Hematopoietic multipotent progenitor cell treated with erythropoietin and hydrocortisone succinate and interleukin-3 and kit ligand, for 17 days (in vitro differentiated cells): ENCODE data around the gene CSRP3.

Source experiments
- DNase-seq: peaks from one replicate; pipeline ENCODE4 v3.0.0-alpha.2; 2015; ENCODE audit warnings: low spot score

Gene CSRP3

DNA sequence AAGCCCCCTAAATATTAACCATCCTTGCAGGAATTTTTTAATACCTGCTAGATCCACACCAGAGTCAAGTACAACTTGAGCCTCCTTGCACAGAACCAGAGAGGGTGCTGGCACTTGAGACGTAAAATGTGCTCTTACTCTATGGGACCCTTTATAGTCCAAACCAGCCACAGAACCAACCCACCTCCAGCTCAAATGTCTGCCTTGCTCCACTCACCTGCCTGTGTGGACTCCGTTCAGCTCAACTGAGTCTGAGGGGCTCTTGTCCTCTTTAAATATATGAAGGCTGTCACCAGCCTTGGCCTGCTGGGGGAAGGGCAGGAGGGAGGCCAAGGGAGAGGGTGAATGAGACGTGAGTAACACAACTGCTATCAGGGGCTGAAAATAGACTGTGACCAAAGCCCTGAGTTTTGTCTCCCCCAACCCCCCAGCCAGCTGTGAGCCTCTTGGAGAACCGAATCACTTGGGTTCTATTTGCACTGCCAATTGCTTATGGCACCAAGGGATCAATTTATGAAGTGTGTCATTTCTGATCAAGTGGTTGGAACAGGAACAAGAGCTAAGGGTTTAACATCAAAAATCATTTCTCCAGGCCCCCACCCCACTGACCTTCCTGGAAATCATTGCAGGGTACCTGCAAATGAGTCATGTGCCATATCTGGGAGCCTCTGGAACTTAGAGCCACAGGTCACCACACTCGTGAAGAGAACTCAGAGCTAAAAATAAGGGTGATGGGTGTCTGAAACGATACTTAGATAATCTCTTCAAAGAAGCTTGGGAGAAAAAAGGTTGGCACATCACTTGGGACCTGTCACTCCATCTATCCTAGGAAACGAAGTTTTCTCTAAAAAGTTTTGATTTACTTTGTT lies at the start of gene CSRP3:
Gene CSRP3 (minus strand): TSS at position 247 of the 869 bp plus-strand sequence. CDS start 9,535 bp downstream, outside the sequence.
- DNase-seq, result no peak

DNA sequence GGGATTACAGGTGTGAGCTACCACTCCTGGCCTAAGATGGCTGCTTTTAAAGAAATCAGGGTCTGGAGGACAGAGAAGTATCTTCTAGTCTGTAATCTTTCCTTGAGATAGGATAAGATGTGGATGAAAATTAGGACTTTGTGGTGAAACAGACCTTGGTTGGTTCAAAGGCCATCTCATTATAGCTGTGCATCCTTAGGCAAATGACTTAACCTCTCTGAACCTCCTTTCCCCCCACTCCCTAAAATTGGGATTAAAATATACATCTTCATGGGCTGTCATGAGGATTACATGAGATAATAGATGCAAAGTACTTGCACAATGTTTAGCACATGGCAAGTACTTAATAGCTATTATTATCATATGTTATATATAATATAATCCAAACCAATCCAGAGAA lies 49.8 kb upstream of the CSRP3 start:
- no peak for DNase-seq

DNA sequence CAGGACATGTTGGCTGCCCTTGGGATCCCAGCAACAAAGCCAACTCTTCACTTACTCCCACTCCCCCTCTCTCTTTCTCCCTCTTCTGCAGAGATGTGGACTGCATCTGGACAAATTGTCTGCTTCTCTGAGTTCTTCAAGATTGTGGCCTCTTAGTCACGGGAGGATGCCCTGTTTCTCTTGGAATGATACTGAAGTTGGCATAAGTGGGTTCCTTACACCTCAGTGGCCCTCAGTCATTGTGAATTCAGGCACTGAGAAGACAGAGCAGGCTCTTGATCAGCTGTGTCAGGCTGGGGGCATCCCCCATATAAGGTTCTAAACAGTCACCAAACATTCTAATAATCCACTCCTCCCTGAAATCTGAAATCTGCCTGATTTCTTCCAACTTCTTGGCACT lies 45.0 kb upstream of the CSRP3 start:
- no peak for DNase-seq

DNA sequence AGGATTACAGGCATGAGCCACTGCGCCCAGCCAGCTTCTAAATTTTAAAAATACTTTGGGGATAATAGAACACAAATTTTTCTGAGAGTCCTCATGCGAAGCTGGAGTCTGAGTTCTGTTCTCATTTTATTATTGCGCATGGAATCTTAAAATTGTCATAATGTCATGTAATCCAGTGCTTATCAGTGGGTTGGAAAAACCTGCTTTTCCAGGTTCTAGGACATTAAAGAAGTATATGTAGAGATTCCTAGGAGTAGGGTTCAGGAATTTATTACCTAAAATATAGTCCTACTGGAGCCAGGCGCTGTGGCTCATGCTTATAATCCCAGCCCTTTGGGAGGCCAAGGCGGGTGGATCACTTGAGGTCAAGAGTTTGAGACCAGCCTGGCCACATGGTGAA lies 43.6 kb upstream of the CSRP3 start:
- DNase-seq, result no peak

DNA sequence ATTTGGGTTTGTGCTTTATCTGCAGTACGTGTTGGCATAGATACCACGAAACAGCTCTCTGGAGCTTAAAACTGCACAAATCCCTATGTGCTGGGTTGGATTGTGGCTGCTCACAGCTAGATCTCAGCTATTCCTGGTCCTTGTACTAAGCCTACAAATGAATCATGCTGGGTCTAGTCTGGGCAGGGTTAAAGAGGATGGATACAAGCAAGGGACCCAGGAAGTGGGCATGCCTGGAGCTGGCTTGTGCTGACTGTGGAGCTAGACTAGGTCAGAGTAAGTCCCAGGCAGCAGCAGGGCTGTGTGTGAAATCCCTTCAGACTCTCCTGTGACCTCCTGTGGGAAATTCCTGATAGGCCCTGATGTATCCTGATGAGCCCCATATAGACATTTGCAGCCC lies 42.8 kb upstream of the CSRP3 start:
- no peak for DNase-seq

DNA sequence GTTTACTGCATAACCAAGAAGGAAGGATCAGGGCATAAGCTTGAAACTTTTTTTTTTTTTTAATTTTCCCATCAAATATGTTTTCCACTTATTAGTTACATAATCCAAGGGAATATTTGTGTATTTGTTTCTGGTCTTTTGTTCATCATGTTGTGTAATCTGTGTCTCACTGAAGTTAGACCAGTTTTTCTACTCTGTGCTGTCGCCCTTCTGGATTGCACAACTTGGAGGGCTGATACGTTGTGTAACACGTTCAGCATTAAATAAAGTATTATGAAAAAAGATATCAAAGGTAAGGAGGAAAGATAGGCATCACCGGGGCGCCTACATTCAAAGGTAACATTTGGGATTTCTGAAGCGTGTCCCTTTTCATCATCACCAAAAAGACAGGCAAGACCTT lies 42.3 kb upstream of the CSRP3 start:
- DNase-seq, result no peak

DNA sequence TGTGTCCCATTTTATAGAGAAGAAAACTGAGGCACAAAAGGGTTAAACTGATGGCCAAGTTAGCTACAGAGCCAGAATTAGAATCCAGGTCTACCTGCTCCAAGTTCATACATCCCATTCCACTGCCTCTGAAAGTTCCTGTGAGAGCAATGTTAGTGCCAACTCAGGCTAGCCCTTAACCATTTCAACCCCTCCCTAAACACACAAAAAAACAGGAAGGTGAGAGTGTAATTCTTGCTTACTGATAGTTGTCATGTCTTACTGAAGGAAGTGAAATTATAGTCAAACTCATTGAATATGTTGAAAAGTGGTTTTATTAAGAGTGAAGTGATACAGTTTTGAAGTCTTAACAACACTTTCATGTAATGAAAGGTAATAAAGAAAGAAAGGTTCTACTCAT lies 41.8 kb upstream of the CSRP3 start:
- DNase-seq, result no peak

DNA sequence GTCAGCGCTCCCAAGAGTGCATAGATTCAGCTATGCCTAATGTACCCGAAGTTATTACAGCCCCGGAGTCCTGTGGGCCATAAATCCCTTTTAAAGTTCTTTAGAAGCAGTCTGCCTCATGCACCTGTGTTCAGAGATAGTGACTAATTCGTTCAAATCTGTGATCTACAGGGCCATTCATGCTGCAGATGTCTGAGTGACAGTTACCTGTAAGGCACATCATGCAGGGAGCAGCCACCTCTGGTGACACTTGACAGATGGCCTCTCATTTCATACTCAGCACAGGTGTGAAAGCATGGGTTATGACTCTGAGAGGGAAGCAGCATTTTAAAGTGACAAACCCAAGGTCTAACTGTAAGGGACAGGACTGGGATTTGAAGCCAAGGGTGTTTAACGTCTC lies 41.4 kb upstream of the CSRP3 start:
- DNase-seq, result no peak

DNA sequence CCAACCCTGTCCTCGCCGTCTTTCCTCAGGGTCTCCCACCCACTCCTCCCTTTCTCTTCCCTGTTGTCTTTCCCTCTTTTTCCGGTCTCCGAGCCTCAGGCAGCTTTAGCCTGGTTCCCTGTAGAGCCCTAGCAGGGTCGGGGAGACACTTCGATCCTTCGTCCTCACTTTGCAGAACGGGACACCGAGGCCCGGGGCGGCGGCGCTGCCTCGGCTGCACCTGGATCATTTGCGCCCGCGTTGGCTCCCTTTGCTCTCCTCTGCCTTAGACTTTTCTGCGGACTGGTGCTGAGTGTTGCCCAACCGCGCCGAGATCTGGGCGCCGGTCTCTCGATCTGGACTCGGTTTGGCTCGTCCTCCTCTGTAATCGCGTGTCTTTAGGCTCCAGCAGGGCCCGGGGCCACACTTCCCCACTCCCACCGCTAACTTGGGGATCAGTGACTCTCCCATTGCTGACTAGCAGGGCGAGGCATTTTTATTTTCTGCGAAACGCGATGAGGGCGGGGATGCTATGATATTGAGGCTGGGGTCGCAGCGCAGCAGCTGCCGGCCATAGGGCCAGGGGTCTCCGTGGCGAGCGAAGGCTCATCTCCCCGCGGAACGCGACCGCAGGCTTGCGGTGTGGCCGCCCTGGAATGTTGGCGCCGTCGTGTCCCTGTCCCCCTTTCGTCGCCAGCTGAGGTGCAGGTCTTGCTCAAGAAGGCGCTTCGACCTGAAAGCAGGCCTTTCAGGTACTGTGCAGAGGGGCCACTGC lies 40.6 kb upstream of the CSRP3 start:
- DNase-seq, result no peak

DNA sequence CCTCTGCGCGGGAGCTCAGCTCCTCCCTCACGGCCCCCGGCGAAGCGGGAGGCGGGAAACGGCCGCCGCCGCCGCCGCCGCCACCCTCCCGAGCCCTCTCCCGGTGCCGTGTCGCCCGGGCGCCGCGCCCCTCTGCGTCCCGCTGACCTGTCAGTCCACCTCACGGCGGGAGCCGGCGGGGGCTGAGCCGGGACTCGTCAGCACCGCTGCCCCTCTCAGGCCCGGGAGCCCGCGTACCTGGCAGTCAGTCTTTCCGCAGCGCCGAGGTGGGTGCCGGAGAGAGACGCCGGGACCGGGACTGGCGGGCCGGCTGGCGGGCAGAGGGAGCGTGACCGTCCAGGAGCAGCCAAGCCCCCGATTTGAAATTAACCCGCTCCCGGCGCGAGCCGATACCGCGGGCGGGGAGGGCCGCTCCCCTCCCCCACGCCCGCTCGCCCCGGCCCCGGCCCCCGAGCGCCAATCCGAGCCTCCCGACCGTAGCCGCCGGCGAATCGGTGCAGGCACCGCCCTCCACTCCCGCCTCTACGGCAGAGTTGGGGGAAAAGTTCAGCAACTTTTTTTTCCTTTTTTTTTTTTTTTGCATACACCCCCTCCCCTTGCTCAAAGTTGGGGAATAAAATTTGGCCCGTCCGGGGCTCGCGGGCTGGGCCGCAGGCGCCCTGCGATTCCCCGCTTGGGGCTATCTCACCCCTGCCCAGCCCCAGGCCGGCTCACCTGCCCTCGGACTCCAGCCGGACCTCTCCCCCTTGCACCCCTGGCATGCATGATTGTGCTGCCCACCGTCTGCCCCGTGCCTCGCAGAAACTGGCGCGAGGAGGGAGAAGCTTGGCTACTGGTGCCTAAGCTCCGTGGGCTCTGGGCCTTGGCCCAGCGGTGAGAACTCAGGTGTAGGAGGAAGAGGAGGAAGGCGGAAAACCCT lies 39.7 kb upstream of the CSRP3 start:
- DNase-seq, result no peak

DNA sequence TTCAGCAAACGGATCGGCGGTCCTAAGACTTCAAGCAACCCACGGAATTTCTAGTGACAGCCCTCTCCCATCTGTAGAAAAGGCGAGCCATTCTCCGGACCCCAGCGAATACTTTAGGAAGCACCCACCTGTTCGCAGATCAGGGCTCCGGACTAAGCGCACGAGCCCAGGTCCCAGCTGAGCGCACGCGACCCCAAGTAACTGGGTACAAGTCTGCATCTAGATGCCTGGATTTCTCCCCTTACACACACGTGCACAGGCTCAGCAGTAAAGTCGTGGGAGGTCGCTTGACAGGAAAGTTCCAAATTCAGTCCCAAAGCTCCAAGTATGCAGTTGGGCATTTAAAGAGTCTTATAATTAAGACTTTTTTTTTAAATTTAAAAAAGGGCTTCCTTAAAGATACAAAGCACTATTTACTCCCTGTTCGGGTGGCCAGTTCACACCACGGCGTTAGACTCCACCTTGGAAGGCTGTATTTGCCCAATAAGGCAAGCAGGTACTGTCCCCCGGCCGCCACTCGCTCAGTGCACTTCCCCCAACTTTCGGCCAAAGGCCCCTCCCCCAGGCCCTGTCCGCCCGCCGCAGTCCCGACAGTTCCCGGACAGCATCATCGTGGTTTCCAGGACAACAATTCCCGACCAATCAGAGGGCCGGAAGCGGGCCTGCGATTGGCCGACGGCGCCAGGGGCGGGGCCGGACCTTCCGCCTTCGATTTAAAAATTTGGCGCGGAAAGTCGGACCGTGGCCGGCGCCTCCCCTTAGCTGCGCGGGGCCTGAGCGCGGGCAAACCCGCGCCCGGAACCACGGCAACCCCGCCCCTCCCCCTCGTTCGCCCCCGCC lies 38.9 kb upstream of the CSRP3 start, which contains the start of gene E2F8:
Gene E2F8 (minus strand): TSS at position 526 of the 840 bp plus-strand sequence. CDS start 824 bp downstream, outside the sequence.
- peak; percentile 92 for DNase-seq

DNA sequence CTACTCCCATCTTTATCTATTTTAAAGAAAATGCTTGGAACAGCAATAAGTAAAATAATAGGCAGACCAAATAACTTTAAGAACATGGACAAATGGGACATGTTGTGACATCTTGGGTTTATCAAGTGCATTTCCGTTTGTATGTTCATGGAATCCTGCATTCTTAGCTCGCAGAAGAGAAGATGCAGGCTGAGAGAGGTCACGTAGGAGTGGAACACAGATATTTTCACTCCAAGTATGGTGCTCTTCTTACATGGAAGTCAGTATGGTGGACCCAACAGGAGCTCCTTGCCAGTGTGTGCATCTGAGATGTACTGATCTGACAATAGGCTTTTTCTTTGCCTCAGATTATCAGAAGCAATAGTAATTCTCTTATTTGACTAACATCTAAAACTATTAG lies 37.3 kb upstream of the CSRP3 start:
- peak; percentile 20 for DNase-seq

DNA sequence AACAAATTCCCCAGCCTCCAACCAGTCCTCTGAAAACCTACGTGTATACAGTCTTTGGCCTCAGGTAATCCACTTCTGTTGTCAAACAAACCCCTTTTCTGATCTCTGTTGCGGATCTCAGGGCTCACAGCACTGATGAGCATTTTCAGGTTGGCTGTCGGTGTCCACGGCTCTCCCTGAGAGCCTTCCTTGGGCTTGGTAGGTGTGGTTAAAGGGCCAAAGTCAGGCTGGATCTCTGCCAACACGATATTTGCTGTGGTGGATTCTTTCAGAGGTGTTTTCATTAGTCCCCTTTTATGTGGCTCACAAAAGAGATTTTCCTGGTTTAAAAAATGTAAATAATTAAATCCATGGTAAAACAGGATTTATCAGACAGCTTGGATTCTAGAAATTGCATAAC lies 36.0 kb upstream of the CSRP3 start:
- DNase-seq, result no peak

DNA sequence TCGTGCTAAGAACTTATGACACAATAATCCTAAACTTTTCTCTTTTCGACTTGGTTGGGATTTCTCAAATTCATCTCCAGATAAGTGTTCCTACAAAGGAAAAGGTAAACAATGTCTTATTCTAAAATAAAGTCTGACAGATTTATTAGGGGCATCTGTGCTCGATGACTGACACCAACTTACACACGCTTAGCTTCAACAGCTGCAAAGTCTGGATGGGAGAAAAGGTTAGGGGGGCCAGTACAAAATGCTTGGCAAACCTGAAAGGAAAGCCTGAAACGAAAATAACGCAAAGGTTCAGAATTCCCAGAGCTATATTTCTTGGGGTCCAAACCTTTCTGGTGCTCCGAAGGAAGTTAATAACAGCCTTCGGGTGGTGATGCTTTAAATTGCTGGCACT lies 35.6 kb upstream of the CSRP3 start:
- no peak for DNase-seq

DNA sequence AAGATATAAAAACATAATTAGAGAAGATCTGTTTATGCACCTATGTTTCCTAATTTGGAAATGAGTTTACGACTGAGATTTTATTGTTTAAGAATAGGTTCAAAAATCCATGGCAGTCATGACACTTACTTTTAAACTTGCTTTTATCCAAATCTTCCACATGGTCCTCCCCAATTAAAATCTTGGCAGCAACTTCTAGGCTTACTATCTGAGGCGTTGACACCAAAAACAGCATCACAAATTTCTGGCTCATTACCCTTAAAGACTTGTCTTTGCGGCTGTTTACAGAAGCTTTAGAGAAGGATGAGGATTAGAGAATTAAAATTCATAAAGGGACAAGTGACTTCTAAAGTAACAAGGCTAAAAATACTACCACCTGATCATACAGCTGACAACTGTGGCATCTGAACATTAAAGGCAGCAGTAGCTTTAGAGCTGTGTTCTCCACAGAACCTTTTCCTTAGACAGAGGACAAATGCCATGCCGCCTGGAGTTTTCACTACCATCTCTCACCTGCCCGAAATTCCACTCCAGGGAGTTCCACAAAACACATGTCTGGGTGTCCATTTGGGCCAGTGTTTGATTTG lies 32.5 kb upstream of the CSRP3 start:
- DNase-seq, result no peak

DNA sequence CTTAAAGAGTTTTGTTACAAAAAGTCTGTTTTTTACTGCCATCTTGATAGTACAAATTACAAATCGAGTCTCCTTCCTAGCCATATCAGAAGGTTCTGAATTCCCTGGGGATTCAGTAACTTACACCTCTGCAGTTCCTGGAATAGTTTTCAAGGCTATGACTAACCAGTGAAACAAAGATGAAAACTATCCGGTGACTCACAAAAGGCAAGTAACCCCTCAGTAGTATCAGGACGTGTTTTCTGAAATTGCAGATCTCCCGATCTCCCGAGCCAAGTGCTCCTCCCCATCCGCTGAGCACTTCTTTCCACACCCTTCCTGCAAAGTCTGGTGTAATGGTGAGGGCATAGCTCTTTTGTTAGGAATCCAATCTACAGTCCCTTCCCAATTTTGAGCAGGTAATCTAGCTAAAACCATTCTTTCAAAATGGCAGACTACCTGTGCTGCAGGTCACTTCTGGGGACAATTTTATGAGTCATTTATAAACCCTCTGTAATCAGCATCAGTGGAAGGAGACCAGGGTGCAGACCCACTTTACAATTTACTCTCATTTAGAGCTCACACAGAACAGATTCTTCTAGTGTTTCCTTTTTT lies 31.2 kb upstream of the CSRP3 start:
- no peak for DNase-seq

DNA sequence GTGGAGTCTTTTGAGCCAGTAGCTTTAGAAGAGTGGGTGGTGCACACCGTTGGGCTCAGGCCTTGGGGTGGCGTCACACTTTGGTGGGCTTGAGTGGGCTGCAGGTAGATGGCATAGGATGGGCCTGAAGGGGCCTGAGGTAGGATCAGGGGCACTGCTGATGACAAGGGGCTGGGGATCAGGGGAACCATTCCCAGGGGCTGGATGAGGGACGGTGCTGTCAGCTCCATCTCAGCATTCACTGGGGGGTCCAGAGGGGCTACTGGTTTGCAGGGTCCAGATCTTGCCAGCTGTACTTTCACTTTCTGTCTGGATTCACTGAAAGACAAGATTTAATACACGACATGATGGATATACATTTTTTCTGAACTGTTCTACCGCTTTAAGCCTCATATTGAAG lies 27.9 kb upstream of the CSRP3 start:
- DNase-seq, result no peak

DNA sequence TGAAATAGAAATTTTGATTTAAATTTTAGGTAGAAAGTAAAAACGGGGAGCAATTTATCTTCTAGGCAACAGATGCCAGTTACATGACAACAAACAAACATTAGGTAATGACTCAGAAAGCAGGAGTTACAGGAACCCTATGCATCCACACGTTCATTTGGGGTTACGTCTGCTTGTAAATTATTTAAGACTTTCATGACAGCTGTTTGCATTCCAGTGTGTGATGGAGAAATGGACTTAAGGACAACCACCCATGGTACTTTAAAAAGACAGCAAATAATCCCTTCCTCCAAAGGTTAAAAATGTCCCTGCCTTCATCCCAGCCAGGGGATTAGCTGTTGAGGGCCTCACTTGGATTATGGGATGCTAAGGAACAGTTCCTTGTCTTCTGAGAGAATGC lies 27.2 kb upstream of the CSRP3 start:
- no peak for DNase-seq

DNA sequence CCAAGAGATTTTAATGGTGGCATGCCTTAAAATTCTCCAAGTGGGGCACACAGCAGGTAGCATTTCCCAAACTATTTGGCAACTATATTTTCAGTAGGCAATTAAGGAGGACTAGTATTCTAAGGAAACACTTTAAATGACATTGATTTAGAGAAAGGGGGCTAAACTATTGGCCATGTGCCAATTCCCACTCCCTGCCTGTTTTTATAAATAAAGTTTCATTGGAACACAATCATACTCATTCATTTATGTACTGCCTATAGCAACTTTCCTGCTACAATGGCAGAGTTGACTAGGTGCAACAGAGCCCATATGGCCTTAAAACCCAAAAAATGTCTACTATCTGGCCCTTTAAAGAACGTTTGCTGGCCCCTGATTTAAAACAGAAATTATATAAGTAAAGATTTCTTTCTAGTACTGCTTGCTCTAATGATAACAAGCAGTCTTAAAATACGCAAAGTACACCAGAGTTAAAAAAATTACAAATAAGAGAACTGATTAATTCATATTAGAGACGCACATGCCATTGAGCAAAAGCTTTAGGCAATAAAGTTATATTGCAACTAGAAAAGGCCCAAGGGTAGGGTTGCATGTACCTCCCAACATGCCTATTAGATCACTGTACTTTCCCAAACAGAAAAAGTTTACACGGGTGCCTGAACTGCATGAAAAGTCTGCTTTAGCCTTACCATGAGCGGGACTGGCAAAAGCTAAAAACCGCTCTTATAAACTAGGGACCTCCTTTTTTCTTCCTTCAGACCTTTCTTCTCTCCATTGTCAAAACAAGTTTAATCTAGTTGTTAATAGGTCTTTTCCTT lies 24.8 kb upstream of the CSRP3 start:
- no peak for DNase-seq

DNA sequence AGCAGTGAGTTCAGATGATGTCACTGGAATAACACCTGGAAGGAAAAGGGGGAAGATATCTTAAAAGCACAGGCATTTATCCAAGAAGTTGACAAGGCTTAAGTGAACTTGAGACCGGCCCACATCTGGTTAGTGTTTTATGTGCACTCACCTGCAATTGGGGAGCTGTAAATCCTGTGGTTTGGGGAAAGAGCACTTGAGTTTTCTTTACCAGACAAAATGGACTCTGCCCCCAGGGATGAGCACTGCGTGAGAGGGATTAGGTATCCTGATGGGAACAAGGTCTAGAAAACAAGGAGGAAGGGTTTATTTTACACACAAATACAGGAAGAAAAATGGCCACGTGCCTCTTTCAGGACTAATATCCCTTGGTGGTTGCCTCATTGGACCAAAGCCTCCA lies 23.8 kb upstream of the CSRP3 start:
- no peak for DNase-seq
